OCI-LY7 (cell line): ENCODE measurements around the gene LCP2. TPM values are rescaled to one million over a fixed set of nuclear protein-coding genes. Genes with fewer than 3 reads are reported as not detected.

Source experiments
- BruUV-seq: library from RNA; stranded (reverse); fragments of 400-500 nt; replicated peaks from 2 replicates; lab custom pipeline; 2021; lab: Mats Ljungman, UMichigan
- CTCF ChIA-PET: fragments of 300-600 bp; sonication (Branson Sonifier 250); formaldehyde crosslinking; loops from one replicate; lab custom pipeline; 2022; ENCODE audit warnings: antibody characterized with exemption; ENCODE audit not compliant: unreplicated experiment; lab: Charles Lee
- POLR2A ChIA-PET: fragments of 300-600 bp; sonication (Branson Sonifier 250); formaldehyde crosslinking; loops from one replicate; lab custom pipeline; 2022; ENCODE audit warnings: antibody characterized with exemption; lab: Charles Lee
- DNase-seq: peaks from one replicate; pipeline ENCODE4 v3.0.0-alpha.2; 2015; ENCODE audit warnings: low spot score
- H2AFZ ChIP-seq: fragments of 200-600 bp; sonication (generic), shearing (Covaris generic); 2 replicates; pipeline ENCODE4 v1.6.1; 2014; ENCODE audit warnings: mild to moderate bottlenecking, antibody characterized with exemption, low read length, moderate library complexity
- H3K27ac ChIP-seq: fragments of 200-600 bp; sonication (generic); 2 replicates; pipeline ENCODE4 v1.5.1; 2014; ENCODE audit warnings: mixed run types, low read depth, mild to moderate bottlenecking, moderate library complexity, low read length, inconsistent platforms; ENCODE audit not compliant: poor library complexity, severe bottlenecking
- H3K36me3 ChIP-seq: fragments of 200-600 bp; sonication (generic); 2 replicates; pipeline ENCODE4 v1.6.1; 2014; ENCODE audit warnings: mild to moderate bottlenecking, antibody characterized with exemption, low read length, moderate library complexity, mixed read lengths; ENCODE audit not compliant: insufficient read depth
- H3K4me1 ChIP-seq: fragments of 200-600 bp; sonication (generic); 2 replicates; pipeline ENCODE4 v1.5.1; 2014; ENCODE audit warnings: mild to moderate bottlenecking, low read length; ENCODE audit not compliant: insufficient read depth, poor library complexity, severe bottlenecking
- H3K4me2 ChIP-seq: fragments of 200-600 bp; sonication (generic); 2 replicates; pipeline ENCODE4 v1.6.1; 2014; ENCODE audit warnings: mild to moderate bottlenecking, low read length
- H3K4me3 ChIP-seq: fragments of 200-600 bp; sonication (generic); 2 replicates; pipeline ENCODE4 v1.5.1; 2014; ENCODE audit warnings: mild to moderate bottlenecking, low read depth, low read length; ENCODE audit not compliant: poor library complexity, severe bottlenecking
- H3K79me2 ChIP-seq: fragments of 200-600 bp; sonication (generic); 2 replicates; pipeline ENCODE4 v1.6.1; 2016; ENCODE audit warnings: low read depth, mild to moderate bottlenecking, low read length, moderate library complexity, mixed read lengths; ENCODE audit not compliant: insufficient read depth
- H3K9me2 ChIP-seq: fragments of 200-600 bp; sonication (generic); 2 replicates; pipeline ENCODE4 v1.6.1; 2016; ENCODE audit warnings: mild to moderate bottlenecking, low read length, mixed read lengths; ENCODE audit not compliant: insufficient read depth
- H3K9me3 ChIP-seq: fragments of 200-600 bp; sonication (generic); 2 replicates; pipeline ENCODE4 v1.6.1; 2014; ENCODE audit warnings: mild to moderate bottlenecking, mixed run types, low read length, mixed read lengths
- H4K20me1 ChIP-seq: fragments of 200-600 bp; sonication (generic); 2 replicates; pipeline ENCODE4 v1.6.1; 2014; ENCODE audit warnings: mild to moderate bottlenecking, antibody characterized with exemption, low read length, moderate library complexity, mixed read lengths; ENCODE audit not compliant: insufficient read depth
- CTCF ChIP-seq: fragments of 200-600 bp; sonication (generic); conservative IDR thresholded peaks from 2 replicates; pipeline ENCODE4 v1.5.1; 2014; ENCODE audit warnings: mild to moderate bottlenecking, antibody characterized with exemption, low read length, moderate library complexity, mixed read lengths
- EZH2phosphoT487 ChIP-seq: fragments of 200-600 bp; sonication (generic); IDR thresholded peaks from 2 replicates; pipeline ENCODE4 v1.6.1; 2018; ENCODE audit warnings: low read depth, borderline replicate concordance, mild to moderate bottlenecking, mixed run types, antibody characterized with exemption, low read length, moderate library complexity, mixed read lengths
- intact Hi-C: fragments of 100-400 bp; cut with micrococcal nuclease; formaldehyde crosslinking; loops from one replicate; pipeline ENCODE4 v1.10.0; 2022; ENCODE audit not compliant: unreplicated experiment
- total RNA-seq, 2 experiments: library from RNA; depleted of rRNA in 1 of 2; stranded (reverse); fragments of >200 nt in 1 of 2; shearing (Covaris generic) in 1 of 2; gene quantifications; 2 replicates each; pipeline ENCODE4 v1.2.3, GENCODE V29; 2014 to 2022

Gene LCP2
- total RNA-seq, 2 experiments from 2014 or later: 2.6 TPM; not detected in 1

GRCh38 chr5:170301149-170301548, 3.6 kb upstream of the LCP2 start:
- POLR2A ChIA-PET: no interaction called here
- CTCF ChIA-PET: no interaction called here
- H3K79me2 ChIP-seq: no peaks in the 10 kb centered on the region

GRCh38 chr5:170300361-170301013, 2.9 kb upstream of the LCP2 start:
- Histone ChIP-seq H3K9me2 (no peaks in the 10 kb centered on the region), H2AFZ (no peak overlapping the region), H3K79me2 (no peaks in the 10 kb centered on the region), H3K36me3 (no peaks in the 10 kb centered on the region), H4K20me1 (no peaks in the 10 kb centered on the region), H3K27ac (no peak overlapping the region), H3K4me2 (no peak overlapping the region), H3K9me3 (no peaks in the 10 kb centered on the region), H3K4me1 (peaks cover 38% of the 10 kb centered on the region), H3K4me3 (no peak overlapping the region)
- no TSS peak for BruUV-seq
- DNase-seq: no peak
- intact Hi-C loops: no loop called here
- ChIA-PET POLR2A (no interaction called here), CTCF (no interaction called here)
- TF ChIP-seq CTCF (no peak), EZH2phosphoT487 (no peak)

More at GRCh38 chr5:170301149-170301548, 3.6 kb upstream of the LCP2 start:
- H3K4me3 ChIP-seq: no peak overlapping the region
- DNase-seq: no peak
- H3K27ac ChIP-seq: no peak overlapping the region
- H3K9me2 ChIP-seq: no peaks in the 10 kb centered on the region
- no peak overlapping the region for H3K4me2 ChIP-seq
- H3K9me3 ChIP-seq: no peaks in the 10 kb centered on the region
- H3K4me1 ChIP-seq: peaks cover 42% of the 10 kb centered on the region
- no peaks in the 10 kb centered on the region for H4K20me1 ChIP-seq
- no peak for TF ChIP-seq EZH2phosphoT487
- TF ChIP-seq CTCF: no peak
- no peak overlapping the region for H2AFZ ChIP-seq
- intact Hi-C loops: no loop called here
- no peaks in the 10 kb centered on the region for H3K36me3 ChIP-seq
- BruUV-seq: no TSS peak

- Histone ChIP-seq H3K9me3 (no peaks in the 10 kb centered on the region), H4K20me1 (no peaks in the 10 kb centered on the region), H3K4me2 (peak overlapping the region; percentile 44), H3K79me2 (no peaks in the 10 kb centered on the region), H3K27ac (no peak overlapping the region), H3K4me3 (no peak overlapping the region), H3K36me3 (no peaks in the 10 kb centered on the region), H2AFZ (peak overlapping the region; percentile 59; the same call in 1 of the 2 replicates), H3K4me1 (peaks cover 15% of the 10 kb centered on the region), H3K9me2 (no peaks in the 10 kb centered on the region)
- no TSS peak for BruUV-seq
- TF ChIP-seq EZH2phosphoT487 (no peak), CTCF (no peak)
- CTCF ChIA-PET: no interaction called here
- no peak for DNase-seq
- intact Hi-C loops: no loop called here
- POLR2A ChIA-PET: interaction anchor here (0.6 to 1.1 kb wide), 2 partner anchors 14 to 24 kb away, joined by 4 read pairs; no protein-coding TSS in a partner anchor
Measured at GRCh38 chr5:170296935-170297588, 515 bp downstream of the LCP2 start.
